GM19043 (cell line): ENCODE data around the gene CRHR1.

Experiments used
- ATAC-seq: cut with Tn5 transposase; IDR thresholded peaks from one replicate; pipeline ENCODE4 v1.9.1; 2021; ENCODE audit warnings: low read depth; ENCODE audit not compliant: unreplicated experiment

Gene CRHR1

GRCh38 chr17:45841186-45841585 is 57.1 kb downstream of the CRHR1 start:
- ATAC-seq, result no peak

GRCh38 chr17:45841883-45842525 is 57.9 kb downstream of the CRHR1 start:
- no peak for ATAC-seq

- no peak for ATAC-seq
These were observed 59.6 kb downstream of the CRHR1 start for GRCh38 chr17:45843722-45844121.

- ATAC-seq, result no peak
These were observed 60.7 kb downstream of the CRHR1 start, which contains the start of gene SPPL2C for GRCh38 chr17:45844695-45845375. Gene SPPL2C (plus strand): TSS chr17:45844881. CDS start chr17:45844907, 26 bp downstream.

- ATAC-seq, result no peak
These were observed 61.5 kb downstream of the CRHR1 start for GRCh38 chr17:45845376-45846185.

GRCh38 chr17:45846223-45846622 is 62.1 kb downstream of the CRHR1 start:
- no peak for ATAC-seq

- ATAC-seq, result no peak
These were observed 62.5 kb downstream of the CRHR1 start for GRCh38 chr17:45846646-45847045.

- no peak for ATAC-seq
These were observed 63.0 kb downstream of the CRHR1 start for GRCh38 chr17:45847101-45847500.

GRCh38 chr17:45847747-45848146 is 63.6 kb downstream of the CRHR1 start:
- no peak for ATAC-seq

GRCh38 chr17:45848405-45848804 is 64.3 kb downstream of the CRHR1 start:
- ATAC-seq, result no peak

GRCh38 chr17:45848868-45849535 is 64.9 kb downstream of the CRHR1 start:
- no peak for ATAC-seq

- ATAC-seq, result no peak
These were observed 65.4 kb downstream of the CRHR1 start for GRCh38 chr17:45849536-45849990.

- no peak for ATAC-seq
These were observed 65.9 kb downstream of the CRHR1 start for GRCh38 chr17:45850011-45850410.

GRCh38 chr17:45850468-45850867 is 66.3 kb downstream of the CRHR1 start:
- no peak for ATAC-seq

GRCh38 chr17:45851022-45851421 is 66.9 kb downstream of the CRHR1 start:
- no peak for ATAC-seq

GRCh38 chr17:45851464-45851863 is 67.3 kb downstream of the CRHR1 start:
- ATAC-seq, result no peak

GRCh38 chr17:45851873-45852272 is 67.8 kb downstream of the CRHR1 start:
- ATAC-seq, result no peak

GRCh38 chr17:45852535-45853297 is 68.6 kb downstream of the CRHR1 start:
- ATAC-seq, result no peak

- ATAC-seq, result no peak
These were observed 70.1 kb downstream of the CRHR1 start for GRCh38 chr17:45854209-45854608.

GRCh38 chr17:45855691-45856336 is 71.7 kb downstream of the CRHR1 start:
- no peak for ATAC-seq
